T-cell (primary cell): ENCODE results near the gene ZNF546. TPM values are rescaled to one million over a fixed set of nuclear protein-coding genes. Genes with fewer than 3 reads are reported as not detected.

ENCODE experiments used
- ATAC-seq, 4 experiments: fragments of 200-7000 bp in 3 of 4; fragments of 150-1000 bp in 1 of 4; cut with Tn5 transposase; replicated peaks in 1 of 4; 1 replicate in 3 of 4; 2 replicates in 1 of 4; pipeline ENCODE4 v1.10.0; 2021; ENCODE audit warnings: moderate library complexity in 3 of 4, mild to moderate bottlenecking in 2 of 4, moderate number of reproducible peaks in 1 of 4
- CTCF ChIA-PET, 2 donors: fragments of 300-600 bp; sonication (Branson Sonifier 250); formaldehyde crosslinking; loops; one replicate each; lab custom pipeline; 2022; ENCODE audit warnings: antibody characterized with exemption in 2 of 2; lab: Charles Lee
- POLR2A ChIA-PET, 2 donors: fragments of 300-600 bp; sonication (Branson Sonifier 250); formaldehyde crosslinking; loops; one replicate each; lab custom pipeline; 2022; ENCODE audit warnings: antibody characterized with exemption in 2 of 2; lab: Charles Lee
- DNase-seq, 35 experiments: peaks; one replicate each; pipeline versions ENCODE4 v3.0.0 to v3.0.0-alpha.2; 2013 to 2023
- H3K27ac ChIP-seq: one replicate; pipeline ENCODE4 v1.5.1; 2013; ENCODE audit warnings: low read length
- H3K27me3 ChIP-seq, 2 experiments: replicated peaks in 1 of 2; 1 replicate in 1 of 2; 2 replicates in 1 of 2; pipeline versions ENCODE4 v1.6.1 to v1.7.0; 2013; ENCODE audit warnings: low read length in 1 of 2, mixed read lengths in 1 of 2; ENCODE audit not compliant: control insufficient read depth in 2 of 2, insufficient read depth in 2 of 2; ENCODE audit errors: extremely low read depth in 1 of 2
- H3K36me3 ChIP-seq, 2 donors: 1 replicate in 1 of 2; 2 replicates in 1 of 2; pipeline versions ENCODE4 v1.6.1 to v1.7.0; 2013; ENCODE audit warnings: low read length in 1 of 2; ENCODE audit not compliant: control insufficient read depth in 2 of 2, insufficient read depth in 1 of 2; ENCODE audit errors: extremely low read depth in 1 of 2
- H3K4me1 ChIP-seq, 2 experiments: 1 replicate in 1 of 2; 2 replicates in 1 of 2; pipeline versions ENCODE4 v1.6.1 to v1.7.0; 2013; ENCODE audit warnings: low read length in 2 of 2, mixed read lengths in 1 of 2; ENCODE audit not compliant: insufficient read depth in 2 of 2, control insufficient read depth in 1 of 2; ENCODE audit errors: extremely low read depth in 1 of 2
- H3K4me3 ChIP-seq, 2 donors: 1 replicate in 1 of 2; 2 replicates in 1 of 2; pipeline versions ENCODE4 v1.5.1 to v1.7.0; 2013; ENCODE audit warnings: mild to moderate bottlenecking in 2 of 2, low read length in 1 of 2, moderate library complexity in 1 of 2; ENCODE audit not compliant: control insufficient read depth in 1 of 2; ENCODE audit errors: extremely low read depth in 1 of 2
- H3K9me3 ChIP-seq: 2 replicates; pipeline ENCODE4 v1.7.0; 2013
- H3K27ac Mint-ChIP-seq, 2 donors: one replicate each; pipeline ENCODE4 v1.8.0; 2020 to 2021; ENCODE audit warnings: mild to moderate bottlenecking in 2 of 2, mixed read lengths in 2 of 2
- H3K27me3 Mint-ChIP-seq, 2 donors: one replicate each; pipeline ENCODE4 v1.8.0; 2021 to 2022; ENCODE audit warnings: mixed read lengths in 2 of 2
- H3K36me3 Mint-ChIP-seq: one replicate; pipeline ENCODE4 v1.8.0; 2021; ENCODE audit warnings: mixed read lengths
- H3K4me1 Mint-ChIP-seq, 3 donors: one replicate each; pipeline ENCODE4 v1.8.0; 2020 to 2022; ENCODE audit warnings: mixed read lengths in 3 of 3, mild to moderate bottlenecking in 1 of 3
- H3K4me3 Mint-ChIP-seq, 3 donors: one replicate each; pipeline ENCODE4 v1.8.0; 2020 to 2022; ENCODE audit warnings: mild to moderate bottlenecking in 3 of 3, mixed read lengths in 3 of 3, moderate library complexity in 3 of 3
- H3K9me3 Mint-ChIP-seq, 3 donors: one replicate each; pipeline ENCODE4 v1.8.0; 2020 to 2022; ENCODE audit warnings: mixed read lengths in 3 of 3
- WGBS: methylation state at CpG from one replicate; pipeline ENCODE4 v1.1.5; 2013; ENCODE audit warnings: missing lambda C conversion rate; ENCODE audit not compliant: insufficient coverage; 5-methylcytosine and 5-hydroxymethylcytosine counted together
- total RNA-seq, 35 experiments: library from RNA in 6 of 35; stranded (reverse) in 6 of 35; fragments of 120-200 nt in 1 of 35; gene quantifications; one replicate each; pipeline versions ENCODE4 v1.2.1 to v1.2.4 and lab custom pipeline; 2013 to 2026

The ZNF546 gene
- total RNA-seq, 5 donors from 2014 or later (not counting 1 experiment from before 2014, with no cell fraction given), result 5.9 to 18.0 (median 12.9) TPM

- Mint-ChIP-seq H3K27me3 (no peaks in the 10 kb centered on the region), H3K4me3 (peak overlapping the region; percentile 98 to 100 (median 98)), H3K9me3 (no peaks in the 10 kb centered on the region), H3K27ac (peak overlapping the region; percentile 95 to 98), H3K4me1 (peaks cover 53 to 62% (median 59%) of the 10 kb centered on the region in 3 donors), H3K36me3 (peaks cover 24% of the 10 kb centered on the region)
- CTCF ChIA-PET, result interaction anchor here (0.6 to 3.7 kb wide), 28 partner anchors 9 to 1974 kb away, joined by 3 to 61 read pairs (median 6); partner anchors contain the start of genes DYRK1B (in 1 of the 2), FBL (in 1 of the 2), RPS16 (in 1 of the 2) and ZNF546 (in 1 of the 2)
- Histone ChIP-seq H3K4me1 (peaks cover 11 to 50% of the 10 kb centered on the region in 2 experiments), H3K9me3 (no peaks in the 10 kb centered on the region), H3K27me3 (no peaks in the 10 kb centered on the region), H3K4me3 (peak overlapping the region; percentile 84 to 99), H3K36me3 (peaks cover 15 to 38% of the 10 kb centered on the region in 2 donors), H3K27ac (peak overlapping the region; percentile 90)
- DNase-seq (peak in 1 of 35 experiments; percentile 9), ATAC-seq (no peak)
- POLR2A ChIA-PET, result interaction anchor here (1.2 to 2.0 kb wide), 7 partner anchors 18 to 138 kb away, joined by 3 to 13 read pairs (median 8); partner anchors contain the start of genes DYRK1B (in 1 of the 2) and FBL (in 1 of the 2)
- WGBS, result 5% methylated on average over 21 of the region's 21 CpGs
Measured at GRCh38 chr19:39971380-39972035, 25.4 kb upstream of the ZNF546 start.

- ATAC-seq, result no peak
- H3K9me3 Mint-ChIP-seq, result no peaks in the 10 kb centered on the region
- H3K4me3 Mint-ChIP-seq, result peak overlapping the region in 1 of 3 donors; percentile 29
- Histone ChIP-seq H3K27me3 (no peaks in the 10 kb centered on the region), H3K36me3 (peaks cover 23 to 58% of the 10 kb centered on the region in 2 donors), H3K4me3 (no peak overlapping the region), H3K4me1 (peaks cover 9 to 30% of the 10 kb centered on the region in 2 experiments), H3K27ac (no peak overlapping the region), H3K9me3 (no peaks in the 10 kb centered on the region)
- POLR2A ChIA-PET, result no interaction called here
- no peak for DNase-seq
- H3K4me1 Mint-ChIP-seq, result peaks cover 36 to 40% (median 39%) of the 10 kb centered on the region in 3 donors
- CTCF ChIA-PET, result no interaction called here
- peaks cover 37% of the 10 kb centered on the region for H3K36me3 Mint-ChIP-seq
- H3K27ac Mint-ChIP-seq, result peak overlapping the region in 1 of 2 donors; percentile 8
- H3K27me3 Mint-ChIP-seq, result no peaks in the 10 kb centered on the region
- 96% methylated on average over 20 of the region's 24 CpGs for WGBS
Measured at GRCh38 chr19:39974377-39975155, 22.3 kb upstream of the ZNF546 start.

GRCh38 chr19:39982883-39983282 is 14.0 kb upstream of the ZNF546 start:
- Mint-ChIP-seq H3K27me3 (no peaks in the 10 kb centered on the region), H3K4me1 (peaks cover 8 to 11% (median 9%) of the 10 kb centered on the region in 3 donors), H3K36me3 (peaks cover 69% of the 10 kb centered on the region), H3K4me3 (no peak overlapping the region), H3K9me3 (peaks cover 21 to 37% (median 26%) of the 10 kb centered on the region in 3 donors), H3K27ac (no peak overlapping the region)
- Histone ChIP-seq H3K4me3 (no peak overlapping the region), H3K27me3 (no peaks in the 10 kb centered on the region), H3K27ac (no peak overlapping the region), H3K36me3 (peaks cover 20 to 42% of the 10 kb centered on the region in 2 donors), H3K9me3 (peaks cover 3% of the 10 kb centered on the region), H3K4me1 (no peaks in the 10 kb centered on the region)
- ChIA-PET POLR2A (no interaction called here), CTCF (no interaction called here)
- DNase-seq (no peak), ATAC-seq (no peak)
- no CpG with 5 or more reads among the region's 1 CpG for WGBS

GRCh38 chr19:39983695-39984300 is 13.1 kb upstream of the ZNF546 start:
- Mint-ChIP-seq H3K27me3 (no peaks in the 10 kb centered on the region), H3K4me1 (peaks cover 8 to 12% (median 10%) of the 10 kb centered on the region in 3 donors), H3K27ac (no peak overlapping the region), H3K9me3 (peaks cover 21 to 37% (median 26%) of the 10 kb centered on the region in 3 donors), H3K36me3 (peaks cover 65% of the 10 kb centered on the region), H3K4me3 (no peak overlapping the region)
- H3K9me3 ChIP-seq, result peaks cover 3% of the 10 kb centered on the region
- WGBS, result 100% methylated on average over 2 of the region's 5 CpGs
- DNase-seq, result no peak
- ChIA-PET CTCF (no interaction called here), POLR2A (no interaction called here)
- peaks cover 17 to 33% of the 10 kb centered on the region in 2 donors for H3K36me3 ChIP-seq
- no peaks in the 10 kb centered on the region for H3K4me1 ChIP-seq
- no peaks in the 10 kb centered on the region for H3K27me3 ChIP-seq
- H3K27ac ChIP-seq, result no peak overlapping the region
- ATAC-seq, result no peak
- H3K4me3 ChIP-seq, result no peak overlapping the region

- H3K9me3 ChIP-seq, result peaks cover 3% of the 10 kb centered on the region
- ChIA-PET CTCF (no interaction called here), POLR2A (no interaction called here)
- H3K9me3 Mint-ChIP-seq, result peaks cover 21 to 37% (median 26%) of the 10 kb centered on the region in 3 donors
- H3K4me1 Mint-ChIP-seq, result peaks cover 29 to 33% (median 30%) of the 10 kb centered on the region in 3 donors
- DNase-seq (no peak), ATAC-seq (no peak)
- no peak overlapping the region for H3K4me3 ChIP-seq
- peaks cover 50% of the 10 kb centered on the region for H3K36me3 Mint-ChIP-seq
- H3K27ac ChIP-seq, result no peak overlapping the region
- H3K27me3 ChIP-seq, result no peaks in the 10 kb centered on the region
- no peak overlapping the region for H3K4me3 Mint-ChIP-seq
- H3K36me3 ChIP-seq, result peaks cover 0 to 9% of the 10 kb centered on the region in 2 donors
- no peaks in the 10 kb centered on the region for H3K27me3 Mint-ChIP-seq
- H3K4me1 ChIP-seq, result peaks cover 0 to 3% of the 10 kb centered on the region in 2 experiments
- no peak overlapping the region for H3K27ac Mint-ChIP-seq
Measured at GRCh38 chr19:39986643-39987042, 10.2 kb upstream of the ZNF546 start.

GRCh38 chr19:39987167-39987566 is 9.7 kb upstream of the ZNF546 start:
- DNase-seq (no peak), ATAC-seq (no peak)
- H3K9me3 Mint-ChIP-seq, result peaks cover 21 to 37% (median 26%) of the 10 kb centered on the region in 3 donors
- no peak overlapping the region for H3K27ac ChIP-seq
- no peak overlapping the region for H3K4me3 ChIP-seq
- no peak overlapping the region for H3K27ac Mint-ChIP-seq
- peaks cover 50% of the 10 kb centered on the region for H3K36me3 Mint-ChIP-seq
- ChIA-PET POLR2A (no interaction called here), CTCF (no interaction called here)
- H3K36me3 ChIP-seq, result peaks cover 0 to 6% of the 10 kb centered on the region in 2 donors
- no peaks in the 10 kb centered on the region for H3K27me3 Mint-ChIP-seq
- peaks cover 0 to 3% of the 10 kb centered on the region in 2 experiments for H3K4me1 ChIP-seq
- peaks cover 34 to 37% (median 34%) of the 10 kb centered on the region in 3 donors for H3K4me1 Mint-ChIP-seq
- H3K9me3 ChIP-seq, result peaks cover 3% of the 10 kb centered on the region
- H3K4me3 Mint-ChIP-seq, result no peak overlapping the region
- H3K27me3 ChIP-seq, result no peaks in the 10 kb centered on the region
